ENCODE results near the gene CADPS2. TPM values are rescaled to one million over a fixed set of nuclear protein-coding genes. Genes with fewer than 3 reads are reported as not detected.

CADPS2 gene
- polyA plus RNA-seq, 1 experiment = 0.38 TPM

DNA sequence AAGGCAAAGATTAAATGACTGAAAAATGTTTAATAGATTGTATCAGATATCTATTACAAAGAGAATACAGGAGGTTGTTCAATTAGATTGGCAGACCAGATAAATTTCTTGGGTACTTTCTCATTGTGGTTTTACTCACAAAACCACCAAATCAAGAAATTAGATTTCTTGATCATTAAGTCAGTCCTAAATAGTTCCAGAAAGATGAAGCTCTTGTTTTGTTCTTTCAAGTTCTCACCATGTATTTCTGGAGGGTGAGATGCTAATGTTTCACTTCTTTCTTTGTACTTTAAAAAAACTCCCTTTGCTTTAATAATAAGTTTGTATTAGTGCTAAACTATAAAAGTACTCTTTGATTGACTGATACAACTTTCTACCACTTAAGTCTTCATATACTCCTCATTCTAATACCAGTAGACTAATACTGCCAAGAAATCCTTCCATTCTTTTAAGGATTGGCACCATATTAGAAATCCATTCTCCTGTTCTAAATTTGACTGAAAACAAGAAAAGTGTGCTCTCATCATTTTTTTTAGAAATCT is 256.8 kb downstream of the CADPS2 start:
- no peak for TF ChIP-seq CTCF (IDR thresholded peaks at IDR 0.05; ENCODE audit: insufficient read depth, low read depth, low read length)
- Histone ChIP-seq H3K4me3 (ENCODE audit: low read depth, low read length) (no peak overlapping the region), H3K27me3 (ENCODE audit: control insufficient read depth, insufficient read depth, low read length) (no peaks in the 10 kb centered on the region), H3K36me3 (ENCODE audit: control insufficient read depth, insufficient read depth, low read length) (no peaks in the 10 kb centered on the region)
- ChIA-PET CTCF (no interaction called here), POLR2A (no interaction called here)
- DNase-seq (ENCODE audit: low read depth) = no peak

DNA sequence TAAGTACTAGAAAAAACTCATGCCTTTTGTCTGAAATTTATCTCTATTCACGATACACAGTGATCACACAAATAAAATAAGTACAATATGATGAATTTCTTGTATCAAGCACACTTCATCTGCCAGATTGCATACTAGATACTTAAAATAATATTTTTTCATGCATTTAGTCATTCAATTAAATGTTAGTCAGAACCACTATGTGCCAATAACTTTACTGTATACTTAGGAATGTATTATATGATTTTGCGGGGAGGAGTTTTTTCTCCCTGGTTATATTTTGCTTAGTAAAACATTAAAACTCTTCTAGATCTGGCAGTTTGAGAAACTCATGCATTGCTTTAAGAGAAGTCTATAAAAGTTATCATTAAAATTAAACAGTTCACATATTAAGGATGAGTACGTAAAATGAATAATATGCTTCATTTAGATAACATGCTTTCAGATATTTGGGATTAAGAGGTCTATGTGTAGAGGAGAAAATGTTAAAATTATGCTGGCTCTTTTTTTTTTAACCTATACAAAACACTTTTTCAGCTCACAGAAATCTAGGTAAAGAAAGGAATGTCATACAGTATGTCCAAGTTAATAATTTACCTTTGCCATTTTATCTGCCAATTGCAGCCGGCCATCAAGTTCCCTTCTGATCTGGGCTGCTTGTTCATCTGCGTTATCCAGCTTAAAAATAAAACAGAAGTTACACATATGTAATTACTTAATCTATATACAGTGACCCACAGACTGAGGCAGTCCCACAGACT is 257.4 kb downstream of the CADPS2 start:
- CTCF ChIA-PET = no interaction called here
- DNase-seq (ENCODE audit: low read depth) = no peak

GRCh38 chr7:122626785-122627184 is 259.5 kb downstream of the CADPS2 start:
- Histone ChIP-seq H3K27me3 (ENCODE audit: control insufficient read depth, insufficient read depth, low read length) (no peaks in the 10 kb centered on the region), H3K36me3 (ENCODE audit: control insufficient read depth, insufficient read depth, low read length) (no peaks in the 10 kb centered on the region), H3K4me3 (ENCODE audit: low read depth, low read length) (no peak overlapping the region)
- POLR2A ChIA-PET = no interaction called here
- no peak for DNase-seq (ENCODE audit: low read depth)
- CTCF ChIA-PET = no interaction called here
- no peak for TF ChIP-seq CTCF (IDR thresholded peaks at IDR 0.05; ENCODE audit: insufficient read depth, low read depth, low read length)

More for the DNA sequence above, 257.4 kb downstream of the CADPS2 start:
- H3K36me3 ChIP-seq (ENCODE audit: control insufficient read depth, insufficient read depth, low read length) = no peaks in the 10 kb centered on the region
- no peak for TF ChIP-seq CTCF (IDR thresholded peaks at IDR 0.05; ENCODE audit: insufficient read depth, low read depth, low read length)
- H3K27me3 ChIP-seq (ENCODE audit: control insufficient read depth, insufficient read depth, low read length) = no peaks in the 10 kb centered on the region
- H3K4me3 ChIP-seq (ENCODE audit: low read depth, low read length) = no peak overlapping the region
- POLR2A ChIA-PET = no interaction called here

DNA sequence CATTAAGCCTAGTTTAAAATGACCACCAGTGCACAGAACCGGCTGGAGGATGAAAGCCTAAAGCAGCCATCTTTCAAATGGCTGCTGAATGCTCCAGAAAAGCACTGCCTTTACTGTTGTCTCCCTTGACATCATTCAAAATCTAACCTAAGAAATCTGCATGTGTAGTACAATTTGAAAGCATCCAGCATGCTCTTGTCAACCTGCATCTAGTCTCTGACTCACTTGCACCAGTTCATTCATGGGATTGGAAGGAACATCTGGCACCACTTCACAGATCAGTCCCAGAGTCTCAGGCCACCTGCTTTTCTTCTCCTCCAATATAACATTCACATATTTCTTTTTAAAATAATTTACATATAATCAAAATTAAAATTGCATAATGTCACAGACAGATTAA is 263.6 kb downstream of the CADPS2 start:
- DNase-seq (ENCODE audit: low read depth) = no peak
- no peak for TF ChIP-seq CTCF (IDR thresholded peaks at IDR 0.05; ENCODE audit: insufficient read depth, low read depth, low read length)
- no peaks in the 10 kb centered on the region for H3K36me3 ChIP-seq (ENCODE audit: control insufficient read depth, insufficient read depth, low read length)
- H3K27me3 ChIP-seq (ENCODE audit: control insufficient read depth, insufficient read depth, low read length) = no peaks in the 10 kb centered on the region
- ChIA-PET CTCF (no interaction called here), POLR2A (no interaction called here)
- no peak overlapping the region for H3K4me3 ChIP-seq (ENCODE audit: low read depth, low read length)

GRCh38 chr7:122619664-122620063 is 266.6 kb downstream of the CADPS2 start:
- no peaks in the 10 kb centered on the region for H3K36me3 ChIP-seq (ENCODE audit: control insufficient read depth, insufficient read depth, low read length)
- ChIA-PET CTCF (no interaction called here), POLR2A (no interaction called here)
- no peak for TF ChIP-seq CTCF (IDR thresholded peaks at IDR 0.05; ENCODE audit: insufficient read depth, low read depth, low read length)
- H3K27me3 ChIP-seq (ENCODE audit: control insufficient read depth, insufficient read depth, low read length) = no peaks in the 10 kb centered on the region
- H3K4me3 ChIP-seq (ENCODE audit: low read depth, low read length) = no peak overlapping the region
- DNase-seq (ENCODE audit: low read depth) = no peak
